ENCODE results near the gene BTRC. TPM values are rescaled to one million over a fixed set of nuclear protein-coding genes. Genes with fewer than 3 reads are reported as not detected.

The BTRC gene
- total and polyA plus RNA-seq, 2 donors from 2014 or later, result 6.7 to 18.0 TPM

GRCh38 chr10:101558671-101559595, 205.0 kb downstream of the BTRC start:
- Histone ChIP-seq H3K9me3 (ENCODE audit: control insufficient read depth in 2 of 3, insufficient read depth in 1 of 3, low read length in 3 of 3) (no peaks in the 10 kb centered on the region), H3K4me3 (ENCODE audit: low read length in 3 of 3) (no peak overlapping the region), H3K27ac (ENCODE audit: low read depth in 2 of 2, low read length in 2 of 2) (no peak overlapping the region), H3K36me3 (ENCODE audit: control insufficient read depth in 2 of 3, insufficient read depth in 3 of 3, low read length in 3 of 3) (no peaks in the 10 kb centered on the region), H3K4me1 (ENCODE audit: control insufficient read depth in 2 of 3, insufficient read depth in 2 of 3, low read depth in 1 of 3, low read length in 3 of 3) (no peaks in the 10 kb centered on the region), H3K27me3 (ENCODE audit: control insufficient read depth, insufficient read depth, low read length) (no peaks in the 10 kb centered on the region), H3K9ac (ENCODE audit: low read length in 3 of 3) (no peak overlapping the region)
- intact Hi-C loops (cut with DNase I), result no loop called here
- no peak for TF ChIP-seq CTCF (IDR thresholded peaks at IDR 0.05; ENCODE audit: borderline replicate concordance, extremely low read depth, insufficient read depth)
- DNase-seq (peak in 3 of 5 donors; percentile 34 to 56 (median 50)), FAIRE-seq (no peak)

- no peaks in the 10 kb centered on the region for H3K36me3 ChIP-seq (ENCODE audit: control insufficient read depth in 2 of 3, insufficient read depth in 3 of 3, low read length in 3 of 3)
- H3K4me3 ChIP-seq (ENCODE audit: low read length in 3 of 3), result no peak overlapping the region
- no peak overlapping the region for H3K27ac ChIP-seq (ENCODE audit: low read depth in 2 of 2, low read length in 2 of 2)
- no peak overlapping the region for H3K9ac ChIP-seq (ENCODE audit: low read length in 3 of 3)
- DNase-seq, result peak in 1 of 5 donors; percentile 49
- TF ChIP-seq CTCF (IDR thresholded peaks at IDR 0.05; ENCODE audit: borderline replicate concordance, extremely low read depth, insufficient read depth), result no peak
- H3K27me3 ChIP-seq (ENCODE audit: control insufficient read depth, insufficient read depth, low read length), result no peaks in the 10 kb centered on the region
- H3K9me3 ChIP-seq (ENCODE audit: control insufficient read depth in 2 of 3, insufficient read depth in 1 of 3, low read length in 3 of 3), result no peaks in the 10 kb centered on the region
- intact Hi-C loops (cut with DNase I), result loop anchor here (10.0 kb wide), 1 partner anchor 345 kb away; no protein-coding TSS in a partner anchor
- no peak for FAIRE-seq
- no peaks in the 10 kb centered on the region for H3K4me1 ChIP-seq (ENCODE audit: control insufficient read depth in 2 of 3, insufficient read depth in 2 of 3, low read depth in 1 of 3, low read length in 3 of 3)
These were observed 205.8 kb downstream of the BTRC start for GRCh38 chr10:101559596-101560297.

GRCh38 chr10:101560298-101561067, 206.5 kb downstream of the BTRC start:
- no peaks in the 10 kb centered on the region for H3K36me3 ChIP-seq (ENCODE audit: control insufficient read depth in 2 of 3, insufficient read depth in 3 of 3, low read length in 3 of 3)
- H3K4me3 ChIP-seq (ENCODE audit: low read length in 3 of 3), result no peak overlapping the region
- no peaks in the 10 kb centered on the region for H3K4me1 ChIP-seq (ENCODE audit: control insufficient read depth in 2 of 3, insufficient read depth in 2 of 3, low read depth in 1 of 3, low read length in 3 of 3)
- no peak overlapping the region for H3K27ac ChIP-seq (ENCODE audit: low read depth in 2 of 2, low read length in 2 of 2)
- peak in 1 of 5 donors; percentile 39 for DNase-seq
- no peak for TF ChIP-seq CTCF (IDR thresholded peaks at IDR 0.05; ENCODE audit: borderline replicate concordance, extremely low read depth, insufficient read depth)
- H3K9me3 ChIP-seq (ENCODE audit: control insufficient read depth in 2 of 3, insufficient read depth in 1 of 3, low read length in 3 of 3), result no peaks in the 10 kb centered on the region
- peaks cover 4% of the 10 kb centered on the region for H3K27me3 ChIP-seq (ENCODE audit: control insufficient read depth, insufficient read depth, low read length)
- no peak overlapping the region for H3K9ac ChIP-seq (ENCODE audit: low read length in 3 of 3)
- intact Hi-C loops (cut with DNase I), result loop anchor here (10.0 kb wide), 1 partner anchor 346 kb away; no protein-coding TSS in a partner anchor
- FAIRE-seq, result no peak

Data from kidney (tissue), 14 donors.